Smooth muscle cell (in vitro differentiated cells): ENCODE data around the gene ZNF580. TPM values are rescaled to one million over a fixed set of nuclear protein-coding genes. Genes with fewer than 3 reads are reported as not detected.
A peak's percentile ranks its signal among the peaks of the same experiment; 100 is the strongest.

ENCODE experiments used
- DNase-seq: peaks from one replicate; lab custom pipeline; 2025; ENCODE audit not compliant: unreplicated experiment; lab: John Stamatoyannopoulos, UW
- H2AFZ ChIP-seq: fragments of 200-600 bp; sonication (generic); 2 replicates; pipeline ENCODE4 v1.6.0; 2016; ENCODE audit warnings: antibody characterized with exemption, low read depth, mild to moderate bottlenecking
- H3F3A ChIP-seq: fragments of 200-600 bp; sonication (generic); 2 replicates; pipeline ENCODE4 v1.6.0; 2017; ENCODE audit warnings: antibody characterized with exemption, low read depth
- H3K27ac ChIP-seq: fragments of 200-600 bp; sonication (generic); 2 replicates; pipeline ENCODE4 v1.5.1; 2016; ENCODE audit warnings: low read depth, mild to moderate bottlenecking
- H3K27me3 ChIP-seq: fragments of 200-600 bp; sonication (generic); 2 replicates; pipeline ENCODE4 v1.6.1; 2016; ENCODE audit warnings: low read depth, mild to moderate bottlenecking
- H3K36me3 ChIP-seq: fragments of 200-600 bp; sonication (generic); 2 replicates; pipeline ENCODE4 v1.5.1; 2016; ENCODE audit warnings: low read depth
- H3K4me1 ChIP-seq: fragments of 200-600 bp; sonication (generic); 2 replicates; pipeline ENCODE4 v1.5.1; 2016; ENCODE audit warnings: low read depth
- H3K4me2 ChIP-seq: fragments of 200-600 bp; sonication (generic); 2 replicates; pipeline ENCODE4 v1.6.0; 2016; ENCODE audit warnings: mild to moderate bottlenecking
- H3K4me3 ChIP-seq: fragments of 200-600 bp; sonication (generic); 2 replicates; pipeline ENCODE4 v1.5.1; 2016; ENCODE audit warnings: mild to moderate bottlenecking
- H3K79me2 ChIP-seq: fragments of 200-600 bp; sonication (generic); 2 replicates; pipeline ENCODE4 v1.6.0; 2016; ENCODE audit warnings: low read depth, mild to moderate bottlenecking
- H3K9ac ChIP-seq: fragments of 200-600 bp; sonication (generic); 2 replicates; pipeline ENCODE4 v1.6.0; 2016; ENCODE audit warnings: low read depth
- H3K9me3 ChIP-seq: fragments of 200-600 bp; sonication (generic); replicated peaks from 2 replicates; pipeline ENCODE4 v1.5.1; 2016; ENCODE audit warnings: low read depth
- H4K20me1 ChIP-seq: fragments of 200-600 bp; sonication (generic); 2 replicates; pipeline ENCODE4 v1.6.0; 2016; ENCODE audit warnings: low read depth
- CTCF ChIP-seq: fragments of 200-600 bp; sonication (generic); IDR thresholded peaks from 2 replicates; pipeline ENCODE4 v1.5.1; 2017; ENCODE audit warnings: borderline replicate concordance, mild to moderate bottlenecking, antibody characterized with exemption; ENCODE audit not compliant: insufficient read depth, poor library complexity, severe bottlenecking
- WGBS: methylation state at CpG from one replicate; pipeline ENCODE4 v1.1.7; 2016; ENCODE audit warnings: low lambda C conversion rate; 5-methylcytosine and 5-hydroxymethylcytosine counted together
- polyA plus RNA-seq: library from polyadenylated mRNA; unstranded; fragments of >200 nt; fragmentation: Nextera tagmentation; extraction: Ambion mirVana; gene quantifications from 2 replicates; pipeline ENCODE4 v1.2.1, GENCODE V29; 2016
- total RNA-seq: library from RNA; depleted of rRNA; stranded (reverse); fragments of >200 nt; gene quantifications from 2 replicates; pipeline ENCODE4 v1.2.3, GENCODE V29; 2014

ZNF580 gene
- total and polyA plus RNA-seq, 2 experiments from 2014 or later, result 11.9 to 76.8 TPM

GRCh38 chr19:55676383-55676782 is 35.6 kb downstream of the ZNF580 start:
- Histone ChIP-seq H3K27ac (peak overlapping the region; percentile 88), H3K4me1 (peaks cover 5% of the 10 kb centered on the region), H3K36me3 (no peaks in the 10 kb centered on the region), H3K4me2 (peak overlapping the region; percentile 98), H4K20me1 (peaks cover 77% of the 10 kb centered on the region), H3K79me2 (peaks cover 88% of the 10 kb centered on the region), H3K27me3 (no peaks in the 10 kb centered on the region), H3F3A (peaks cover 11% of the 10 kb centered on the region), H3K9ac (peak overlapping the region; percentile 97), H3K4me3 (peak overlapping the region; percentile 87), H3K9me3 (no peaks in the 10 kb centered on the region), H2AFZ (no peak overlapping the region)
- TF ChIP-seq CTCF, result no peak
- no peak for DNase-seq
- 94% methylated on average over 5 of the region's 5 CpGs for WGBS

DNA sequence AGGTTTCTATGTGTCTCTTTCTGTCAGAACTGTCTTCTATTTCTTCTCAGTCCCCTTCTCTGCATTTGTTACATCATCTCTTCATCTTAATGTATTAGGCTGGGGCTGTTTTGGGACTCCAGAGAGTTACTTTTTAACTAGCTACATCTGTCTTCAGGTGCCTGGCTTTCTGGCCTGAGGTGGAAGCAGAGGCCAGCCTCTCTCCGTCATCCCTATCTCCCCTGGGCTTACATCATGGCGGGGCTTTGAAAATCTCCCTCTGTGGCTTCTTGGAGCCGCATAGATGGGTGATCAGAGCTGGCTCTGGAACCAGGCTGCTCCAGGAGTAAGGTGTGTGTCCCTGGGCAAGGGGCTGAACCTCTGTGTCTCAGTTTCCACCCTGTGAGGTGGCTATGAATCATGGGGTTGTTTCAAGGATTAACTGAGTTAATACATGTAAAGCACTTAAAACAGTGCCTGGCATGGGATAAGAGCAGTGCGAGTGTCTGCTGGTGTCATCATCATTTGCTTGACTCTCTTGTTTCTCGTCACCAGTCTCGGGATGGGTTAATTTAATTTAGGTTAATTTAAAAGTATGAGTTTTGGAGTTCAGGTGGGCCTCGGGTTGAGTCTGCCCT is 36.2 kb downstream of the ZNF580 start:
- H3K4me3 ChIP-seq, result peak overlapping the region; percentile 87
- no peak for TF ChIP-seq CTCF
- no peaks in the 10 kb centered on the region for H3K27me3 ChIP-seq
- no peak for DNase-seq
- peaks cover 11% of the 10 kb centered on the region for H3F3A ChIP-seq
- no peaks in the 10 kb centered on the region for H3K36me3 ChIP-seq
- peaks cover 88% of the 10 kb centered on the region for H3K79me2 ChIP-seq
- peak overlapping the region; percentile 97 for H3K9ac ChIP-seq
- peaks cover 5% of the 10 kb centered on the region for H3K4me1 ChIP-seq
- no peak overlapping the region for H2AFZ ChIP-seq
- H3K4me2 ChIP-seq, result peak overlapping the region; percentile 98
- H3K9me3 ChIP-seq, result no peaks in the 10 kb centered on the region
- WGBS, result 79% methylated on average over 7 of the region's 7 CpGs
- H4K20me1 ChIP-seq, result peaks cover 77% of the 10 kb centered on the region
- peak overlapping the region; percentile 88 for H3K27ac ChIP-seq

DNA sequence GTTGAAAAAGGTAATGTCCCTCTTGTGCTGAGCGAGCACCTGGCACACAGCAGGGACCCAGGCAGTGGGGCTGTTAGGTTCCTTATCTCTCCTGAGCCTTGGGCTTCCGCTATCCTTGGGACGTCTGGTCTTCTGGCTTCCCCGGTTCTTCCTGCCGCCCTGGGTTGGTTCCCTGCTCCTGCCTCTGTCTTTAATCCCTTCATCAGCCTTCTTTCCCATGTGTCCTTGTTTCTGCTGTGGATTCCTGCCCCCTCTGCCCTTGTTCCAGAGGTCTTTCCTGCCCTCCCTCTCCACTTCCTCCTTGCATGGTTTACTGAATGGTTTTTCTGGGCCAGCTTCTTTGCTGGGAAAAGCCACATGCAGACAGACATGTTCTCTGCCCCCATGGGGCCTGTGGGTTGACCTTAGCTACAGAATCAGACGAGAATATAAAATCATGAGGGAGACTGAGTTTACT is 36.8 kb downstream of the ZNF580 start:
- Histone ChIP-seq H2AFZ (no peak overlapping the region), H3K79me2 (peaks cover 88% of the 10 kb centered on the region), H3K9ac (no peak overlapping the region), H3F3A (peaks cover 11% of the 10 kb centered on the region), H3K27me3 (no peaks in the 10 kb centered on the region), H3K36me3 (no peaks in the 10 kb centered on the region), H3K27ac (peak overlapping the region; percentile 88), H3K4me2 (peak overlapping the region; percentile 98), H3K4me3 (no peak overlapping the region), H4K20me1 (peaks cover 77% of the 10 kb centered on the region), H3K4me1 (peaks cover 5% of the 10 kb centered on the region), H3K9me3 (no peaks in the 10 kb centered on the region)
- WGBS, result 67% methylated on average over 6 of the region's 6 CpGs
- DNase-seq, result no peak
- no peak for TF ChIP-seq CTCF
